HEK293 (cell line): ENCODE measurements around the gene P2RX4.

ENCODE experiments used
- CTCF ChIA-PET: fragments of 350-600 bp; formaldehyde crosslinking; extraction: SDS; loops from one replicate; lab custom pipeline; 2021; ENCODE audit warnings: antibody characterized with exemption; lab: Yijun Ruan, JAX
- POLR2A ChIA-PET: fragments of 300-600 bp; formaldehyde crosslinking; extraction: SDS; loops from one replicate; lab custom pipeline; 2020; ENCODE audit warnings: antibody characterized with exemption, inconsistent platforms; lab: Yijun Ruan, JAX
- H3K27ac ChIP-seq: fragments of 200-500 bp; sonication (Bioruptor generic); 2 replicates; pipeline ENCODE4 v1.5.1; 2014; ENCODE audit warnings: low read depth, low read length, control low read depth, inconsistent platforms; ENCODE audit errors: extremely low read depth
- H3K36me3 ChIP-seq, 2 experiments: fragments of 200-500 bp in 1 of 2; sonication (Bioruptor generic) in 1 of 2; 1 replicate in 1 of 2; 2 replicates in 1 of 2; pipeline ENCODE4 v1.5.1; 2014 to 2017; ENCODE audit warnings: inconsistent platforms in 2 of 2, low read length in 2 of 2; ENCODE audit not compliant: control insufficient read depth in 2 of 2, insufficient read depth in 1 of 2
- H3K4me1 ChIP-seq: fragments of 200-500 bp; sonication (Bioruptor generic); 2 replicates; pipeline ENCODE4 v1.5.1; 2014; ENCODE audit warnings: mild to moderate bottlenecking, low read length, inconsistent platforms; ENCODE audit not compliant: control insufficient read depth, insufficient read depth
- H3K4me3 ChIP-seq: 2 replicates; pipeline ENCODE4 v1.5.1; 2011; ENCODE audit warnings: low read depth, mild to moderate bottlenecking, control low read depth, low read length, moderate library complexity
- H3K9me3 ChIP-seq: fragments of 200-500 bp; sonication (Bioruptor generic); 2 replicates; pipeline ENCODE4 v1.5.1; 2014; ENCODE audit warnings: low read depth, low read length, inconsistent platforms; ENCODE audit not compliant: control insufficient read depth, insufficient read depth
- GFI1B ChIP-seq: fragments of 450-650 bp; formaldehyde crosslinking; IDR thresholded peaks from 2 replicates; pipeline ENCODE4 v1.5.1; 2016; ENCODE audit warnings: missing biosample characterization, missing genetic modification characterization
- GLI4 ChIP-seq: fragments of 450-650 bp; formaldehyde crosslinking; IDR thresholded peaks from 2 replicates; pipeline ENCODE4 v1.5.1; 2016; ENCODE audit warnings: missing biosample characterization, missing genetic modification characterization
- PRDM10 ChIP-seq: fragments of 450-650 bp; formaldehyde crosslinking; IDR thresholded peaks from 2 replicates; pipeline ENCODE4 v1.5.1; 2016; ENCODE audit warnings: missing biosample characterization, missing genetic modification characterization
- PRDM2 ChIP-seq: fragments of 450-650 bp; formaldehyde crosslinking; IDR thresholded peaks from 2 replicates; pipeline ENCODE4 v1.5.1; 2016; ENCODE audit warnings: missing biosample characterization, missing genetic modification characterization, borderline replicate concordance
- REPIN1 ChIP-seq: fragments of 450-650 bp; formaldehyde crosslinking; IDR thresholded peaks from 2 replicates; pipeline ENCODE4 v1.5.1; 2017; ENCODE audit warnings: missing biosample characterization, missing genetic modification characterization, low read depth
- ZBTB17 ChIP-seq: fragments of 450-650 bp; formaldehyde crosslinking; IDR thresholded peaks from 2 replicates; pipeline ENCODE4 v1.5.1; 2016; ENCODE audit warnings: missing biosample characterization, missing genetic modification characterization
- ZNF140 ChIP-seq: fragments of 450-650 bp; formaldehyde crosslinking; IDR thresholded peaks from 2 replicates; pipeline ENCODE4 v1.5.1; 2016; ENCODE audit warnings: missing biosample characterization, missing genetic modification characterization
- ZNF19 ChIP-seq: fragments of 450-650 bp; formaldehyde crosslinking; IDR thresholded peaks from 2 replicates; pipeline ENCODE4; 2016; ENCODE audit warnings: missing biosample characterization, missing genetic modification characterization, low read depth
- ZNF341 ChIP-seq: fragments of 450-650 bp; formaldehyde crosslinking; IDR thresholded peaks from 2 replicates; pipeline ENCODE4; 2016; ENCODE audit warnings: low read depth, missing biosample characterization, missing genetic modification characterization
- ZNF350 ChIP-seq: fragments of 450-650 bp; formaldehyde crosslinking; IDR thresholded peaks from 2 replicates; pipeline ENCODE4 v1.5.0; 2017; ENCODE audit warnings: missing biosample characterization, mild to moderate bottlenecking, missing genetic modification characterization
- ZNF404 ChIP-seq: fragments of 450-650 bp; formaldehyde crosslinking; IDR thresholded peaks from 2 replicates; pipeline ENCODE4 v1.5.1; 2017; ENCODE audit warnings: missing biosample characterization, missing genetic modification characterization
- ZNF518A ChIP-seq: fragments of 450-650 bp; formaldehyde crosslinking; conservative IDR thresholded peaks from 2 replicates; pipeline ENCODE4 v1.5.1; 2016; ENCODE audit warnings: low read depth, missing biosample characterization, missing genetic modification characterization
- ZNF530 ChIP-seq: fragments of 450-650 bp; formaldehyde crosslinking; IDR thresholded peaks from 2 replicates; pipeline ENCODE4 v1.5.1; 2016; ENCODE audit warnings: low read depth, missing biosample characterization, missing genetic modification characterization
- ZNF558 ChIP-seq: fragments of 450-650 bp; formaldehyde crosslinking; IDR thresholded peaks from 2 replicates; pipeline ENCODE4 v1.5.1; 2016; ENCODE audit warnings: missing biosample characterization, missing genetic modification characterization
- ZNF600 ChIP-seq: fragments of 450-650 bp; formaldehyde crosslinking; IDR thresholded peaks from 2 replicates; pipeline ENCODE4 v1.5.1; 2016; ENCODE audit warnings: missing biosample characterization, missing genetic modification characterization
- ZNF677 ChIP-seq: fragments of 450-650 bp; IDR thresholded peaks from 2 replicates; pipeline ENCODE4 v1.5.0; 2018; ENCODE audit warnings: missing biosample characterization, mild to moderate bottlenecking, missing genetic modification characterization, moderate library complexity
- ZNF837 ChIP-seq: fragments of 450-650 bp; formaldehyde crosslinking; IDR thresholded peaks from 2 replicates; pipeline ENCODE4 v1.5.1; 2016; ENCODE audit warnings: missing biosample characterization, missing genetic modification characterization
- ZSCAN30 ChIP-seq: fragments of 450-650 bp; IDR thresholded peaks from 2 replicates; pipeline ENCODE4 v1.5.1; 2018; ENCODE audit warnings: missing biosample characterization, mild to moderate bottlenecking, missing genetic modification characterization, moderate library complexity
- ZXDB ChIP-seq: fragments of 450-650 bp; formaldehyde crosslinking; IDR thresholded peaks from 2 replicates; pipeline ENCODE4 v1.5.1; 2016; ENCODE audit warnings: missing biosample characterization, missing genetic modification characterization
- TF ChIP-seq, protein P1 (sequence below): fragments of 450-650 bp; formaldehyde crosslinking; IDR thresholded peaks from 2 replicates; pipeline ENCODE4 v1.5.1; 2016; ENCODE audit warnings: missing biosample characterization, missing genetic modification characterization, borderline replicate concordance

The P2RX4 gene

GRCh38 chr12:121219353-121219986, 9.5 kb downstream of the P2RX4 start (continued):
- TF ChIP-seq ZNF19 (tag by site-specific recombination) (no peak), PRDM10 (tag by site-specific recombination) (no peak), ZBTB17 (tag by site-specific recombination) (0 out of 2 replicates have a peak, but pooled peaks have one; percentile 29)
- TF ChIP-seq, all 188 proteins: peak for 4

DNA sequence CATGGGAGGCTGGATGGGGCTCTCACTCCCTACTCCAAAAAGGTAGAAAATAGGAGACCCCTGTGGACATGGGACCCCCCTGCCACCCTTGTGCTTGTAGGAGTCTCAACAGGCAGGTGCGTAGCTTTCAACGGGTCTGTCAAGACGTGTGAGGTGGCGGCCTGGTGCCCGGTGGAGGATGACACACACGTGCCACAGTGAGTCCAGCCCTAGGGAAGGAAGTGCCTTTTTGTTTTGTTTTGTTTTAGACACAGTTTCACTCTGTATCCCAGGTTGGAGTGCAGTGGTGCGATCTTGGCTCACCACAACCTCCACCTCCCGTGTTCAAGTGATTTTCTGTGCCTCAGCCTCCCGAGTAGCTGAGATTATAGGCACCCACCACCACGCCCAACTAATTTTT, 12.9 kb downstream of the P2RX4 start:
- Histone ChIP-seq H3K4me3 (no peak overlapping the region), H3K36me3 (peaks cover 8 to 39% of the 10 kb centered on the region in 2 experiments; a peak in 2 of 3 replicates), H3K4me1 (no peaks in the 10 kb centered on the region), H3K27ac (no peak overlapping the region), H3K9me3 (no peaks in the 10 kb centered on the region)
- ChIA-PET CTCF (interaction anchor here (0.6 to 1.5 kb wide), 2 partner anchors 12 to 161 kb away, joined by 4 read pairs; no protein-coding TSS in a partner anchor), POLR2A (no interaction called here)
- TF ChIP-seq ZNF350 (no peak), ZNF558 (tag by site-specific recombination) (no peak), ZNF404 (tag by site-specific recombination) (no peak), ZNF140 (tag by site-specific recombination) (no peak), ZNF530 (no peak), ZXDB (tag by site-specific recombination) (no peak), ZNF518A (tag by site-specific recombination) (no peak), GFI1B (tag by site-specific recombination) (no peak), REPIN1 (tag by site-specific recombination) (no peak), ZSCAN30 (tag by site-specific recombination) (no peak), ZNF677 (no peak), ZNF600 (tag by site-specific recombination) (no peak), ZNF837 (no peak), GLI4 (tag by site-specific recombination) (no peak), ZNF341 (tag by site-specific recombination) (no peak), PRDM2 (no peak)
- TF ChIP-seq, protein P1, sequence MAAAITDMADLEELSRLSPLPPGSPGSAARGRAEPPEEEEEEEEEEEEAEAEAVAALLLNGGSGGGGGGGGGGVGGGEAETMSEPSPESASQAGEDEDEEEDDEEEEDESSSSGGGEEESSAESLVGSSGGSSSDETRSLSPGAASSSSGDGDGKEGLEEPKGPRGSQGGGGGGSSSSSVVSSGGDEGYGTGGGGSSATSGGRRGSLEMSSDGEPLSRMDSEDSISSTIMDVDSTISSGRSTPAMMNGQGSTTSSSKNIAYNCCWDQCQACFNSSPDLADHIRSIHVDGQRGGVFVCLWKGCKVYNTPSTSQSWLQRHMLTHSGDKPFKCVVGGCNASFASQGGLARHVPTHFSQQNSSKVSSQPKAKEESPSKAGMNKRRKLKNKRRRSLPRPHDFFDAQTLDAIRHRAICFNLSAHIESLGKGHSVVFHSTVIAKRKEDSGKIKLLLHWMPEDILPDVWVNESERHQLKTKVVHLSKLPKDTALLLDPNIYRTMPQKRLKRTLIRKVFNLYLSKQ, result no peak
